Motor neuron (in vitro differentiated cells): ENCODE results near the gene PGP. TPM values are rescaled to one million over a fixed set of nuclear protein-coding genes. Genes with fewer than 3 reads are reported as not detected.

Experiments
- ATAC-seq, 8 experiments: fragments of 200-7000 bp; cut with Tn5 transposase; replicated peaks in 6 of 8; 2 replicates each; pipeline ENCODE4 v1.8.0; 2021; ENCODE audit warnings: mild to moderate bottlenecking in 8 of 8, moderate library complexity in 8 of 8
- H3K27ac ChIP-seq, 2 donors: fragments of 250-450 bp; sonication (Bioruptor Pico); 2 replicates each; pipeline ENCODE4 v1.9.0; 2021; ENCODE audit warnings: antibody characterized with exemption in 2 of 2, mild to moderate bottlenecking in 2 of 2, moderate library complexity in 1 of 2
- H3K4me1 ChIP-seq, 2 donors: fragments of 250-450 bp; sonication (Bioruptor Pico); replicated peaks in 1 of 2; 2 replicates each; pipeline ENCODE4 v1.6.1; 2021; ENCODE audit warnings: antibody characterized with exemption in 2 of 2, mild to moderate bottlenecking in 2 of 2, moderate library complexity in 1 of 2
- H3K4me3 ChIP-seq, 5 donors: fragments of 250-450 bp; sonication (Bioruptor Pico); 2 replicates each; pipeline ENCODE4 v1.9.0; 2021; ENCODE audit warnings: antibody characterized with exemption in 5 of 5, mild to moderate bottlenecking in 5 of 5, moderate library complexity in 4 of 5
- WGBS, 10 experiments: fragments of 450-650 bp; shearing (Covaris generic); methylation state at CpG; one replicate each; pipeline ENCODE4 v1.0.0; 2022; 5-methylcytosine and 5-hydroxymethylcytosine counted together
- in situ Hi-C, 9 experiments: fragments of 400-800 bp; cut with MboI; loops; one replicate each; pipeline ENCODE4 v1.15.0; 2021; ENCODE audit warnings: low sequenced_read_pairs in 9 of 9, low pct_unique_long_range_greater_than_20kb in 2 of 9; ENCODE audit not compliant: unreplicated experiment in 9 of 9
- total RNA-seq, 8 experiments: library from RNA; unstranded; fragments of 300-600 nt; gene quantifications; 2 replicates each; pipeline versions ENCODE4 v1.2.3 to v1.2.4, GENCODE V29; 2022

Gene PGP
- total RNA-seq, 8 experiments from 2014 or later = 6.5 to 14.9 (median 9.9) TPM

DNA sequence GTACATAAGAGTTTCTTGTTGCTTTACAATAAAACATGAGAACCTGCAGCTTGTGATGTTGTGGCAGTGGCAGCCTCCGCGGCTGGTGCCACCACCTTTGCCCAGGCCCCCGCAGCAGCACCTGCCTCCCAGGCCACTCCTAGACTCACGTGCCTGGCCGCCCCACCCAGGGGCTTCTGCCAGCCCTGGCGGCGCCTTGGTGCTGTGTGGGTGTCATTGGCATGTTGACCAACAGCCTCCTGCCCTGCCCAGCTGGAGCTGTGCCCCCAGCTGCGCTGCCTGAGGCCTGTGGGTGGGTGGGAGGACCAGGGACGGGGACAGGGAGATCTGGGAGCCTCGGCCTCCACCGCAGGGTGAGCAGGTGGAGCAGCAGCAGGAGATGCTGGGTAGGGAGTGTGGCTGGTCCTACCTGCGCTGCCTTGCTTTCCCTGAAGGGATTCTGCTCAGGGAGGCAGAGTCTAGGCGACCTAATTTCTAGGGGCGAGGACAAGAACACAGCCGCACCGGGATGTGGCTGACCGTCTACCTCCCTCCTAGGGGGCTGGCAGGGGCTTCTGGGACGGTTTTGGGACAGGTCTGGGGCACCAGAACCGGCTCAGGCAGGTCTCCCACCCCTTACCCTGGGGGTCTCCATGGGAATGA lies 21.2 kb upstream of the PGP start:
- H3K4me3 ChIP-seq = peak overlapping the region in 1 of 5 donors; percentile 19
- H3K27ac ChIP-seq = no peak overlapping the region
- peaks cover 13 to 25% of the 10 kb centered on the region in 2 donors for H3K4me1 ChIP-seq
- ATAC-seq = no peak
- 44 to 100% methylated on average over 1 to 3 of the region's 19 CpGs; no CpG with 5 or more reads in 8 of the 10 experiments for WGBS, 10 experiments
- in situ Hi-C loops = no loop called here

DNA sequence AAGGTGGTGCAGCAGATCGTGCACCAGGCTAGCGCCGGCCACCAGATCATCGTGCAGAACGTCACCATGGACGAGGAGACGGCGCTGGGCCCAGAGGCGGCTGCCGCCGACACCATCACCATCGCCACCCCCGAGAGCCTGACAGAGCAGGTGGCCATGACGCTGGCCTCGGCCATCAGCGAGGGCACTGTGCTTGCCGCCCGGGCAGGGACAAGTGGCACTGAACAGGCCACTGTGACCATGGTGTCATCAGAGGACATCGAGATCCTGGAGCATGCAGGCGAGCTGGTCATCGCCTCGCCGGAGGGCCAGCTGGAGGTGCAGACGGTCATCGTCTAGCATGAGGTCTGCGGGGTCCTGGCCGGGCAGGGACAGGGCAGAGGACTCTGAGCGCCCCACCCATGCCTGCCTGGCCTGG lies 20.6 kb upstream of the PGP start:
- Histone ChIP-seq H3K27ac (no peak overlapping the region), H3K4me3 (no peak overlapping the region), H3K4me1 (peaks cover 13 to 25% of the 10 kb centered on the region in 2 donors)
- ATAC-seq = no peak
- in situ Hi-C loops = no loop called here
- WGBS, 10 experiments = 77 to 93% (median 90%) methylated on average over 2 to 10 of the region's 28 CpGs; no CpG with 5 or more reads in 5 of the 10 experiments

DNA sequence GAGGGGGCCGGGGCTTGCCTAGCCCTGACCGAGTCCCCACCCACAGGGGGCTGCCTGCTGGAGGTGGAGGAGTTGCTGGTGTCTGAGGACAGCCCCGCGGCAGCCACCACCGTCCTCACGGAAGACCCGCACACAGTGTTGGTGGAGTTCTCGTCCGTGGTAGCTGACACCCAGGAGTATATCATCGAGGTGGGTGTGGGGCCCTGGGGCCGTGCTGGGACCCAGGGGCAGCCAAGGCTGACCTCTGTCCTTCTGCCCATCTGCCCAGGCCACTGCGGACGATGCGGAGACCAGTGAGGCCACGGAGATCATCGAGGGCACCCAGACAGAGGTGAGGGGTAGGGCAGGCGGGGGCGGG lies 20.2 kb upstream of the PGP start:
- WGBS, 10 experiments = no CpG with 5 or more reads among the region's 18 CpGs
- in situ Hi-C loops = no loop called here
- no peak for ATAC-seq
- Histone ChIP-seq H3K27ac (no peak overlapping the region), H3K4me1 (peaks cover 13 to 25% of the 10 kb centered on the region in 2 donors), H3K4me3 (no peak overlapping the region)

DNA sequence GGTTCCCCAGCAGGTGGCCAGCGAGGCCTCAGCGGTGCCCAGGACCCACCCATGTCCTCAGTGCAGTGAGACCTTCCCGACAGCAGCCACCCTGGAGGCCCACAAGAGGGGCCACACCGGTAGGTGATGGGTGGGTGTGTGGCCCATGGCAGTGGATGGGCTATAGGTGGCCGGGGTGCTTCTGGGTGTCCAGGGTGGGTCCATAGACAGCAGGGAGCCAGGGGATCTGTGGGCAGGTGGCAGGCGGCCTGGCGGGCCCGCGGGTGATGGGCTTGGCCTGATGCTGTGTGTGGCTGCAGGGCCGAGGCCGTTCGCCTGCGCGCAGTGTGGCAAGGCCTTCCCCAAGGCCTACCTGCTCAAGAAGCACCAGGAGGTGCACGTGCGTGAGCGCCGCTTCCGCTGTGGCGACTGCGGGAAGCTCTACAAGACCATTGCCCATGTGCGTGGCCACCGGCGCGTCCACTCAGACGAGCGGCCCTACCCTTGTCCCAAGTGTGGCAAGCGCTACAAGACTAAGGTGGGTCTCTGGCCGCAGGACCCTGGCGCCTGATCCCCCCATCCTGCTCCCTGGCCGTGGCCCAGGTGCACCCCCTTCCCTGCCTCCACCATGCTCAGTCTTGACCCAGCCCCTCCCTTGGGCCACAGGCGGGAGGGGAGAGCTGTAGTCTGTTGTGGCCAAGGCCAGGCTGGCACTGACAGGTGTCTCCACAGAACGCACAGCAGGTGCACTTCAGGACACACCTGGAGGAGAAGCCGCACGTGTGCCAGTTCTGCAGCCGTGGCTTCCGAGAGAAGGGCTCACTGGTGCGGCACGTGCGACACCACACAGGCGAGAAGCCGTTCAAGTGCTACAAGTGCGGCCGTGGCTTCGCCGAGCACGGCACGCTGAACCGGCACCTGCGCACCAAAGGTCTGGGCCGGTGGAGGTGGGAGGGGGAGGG lies 19.5 kb upstream of the PGP start:
- no peak overlapping the region for H3K4me3 ChIP-seq
- in situ Hi-C loops = no loop called here
- peaks cover 13 to 25% of the 10 kb centered on the region in 2 donors for H3K4me1 ChIP-seq
- ATAC-seq = no peak
- no peak overlapping the region for H3K27ac ChIP-seq
- WGBS, 10 experiments = 80 to 100% (median 95%) methylated on average over 1 to 19 of the region's 51 CpGs; no CpG with 5 or more reads in 4 of the 10 experiments

DNA sequence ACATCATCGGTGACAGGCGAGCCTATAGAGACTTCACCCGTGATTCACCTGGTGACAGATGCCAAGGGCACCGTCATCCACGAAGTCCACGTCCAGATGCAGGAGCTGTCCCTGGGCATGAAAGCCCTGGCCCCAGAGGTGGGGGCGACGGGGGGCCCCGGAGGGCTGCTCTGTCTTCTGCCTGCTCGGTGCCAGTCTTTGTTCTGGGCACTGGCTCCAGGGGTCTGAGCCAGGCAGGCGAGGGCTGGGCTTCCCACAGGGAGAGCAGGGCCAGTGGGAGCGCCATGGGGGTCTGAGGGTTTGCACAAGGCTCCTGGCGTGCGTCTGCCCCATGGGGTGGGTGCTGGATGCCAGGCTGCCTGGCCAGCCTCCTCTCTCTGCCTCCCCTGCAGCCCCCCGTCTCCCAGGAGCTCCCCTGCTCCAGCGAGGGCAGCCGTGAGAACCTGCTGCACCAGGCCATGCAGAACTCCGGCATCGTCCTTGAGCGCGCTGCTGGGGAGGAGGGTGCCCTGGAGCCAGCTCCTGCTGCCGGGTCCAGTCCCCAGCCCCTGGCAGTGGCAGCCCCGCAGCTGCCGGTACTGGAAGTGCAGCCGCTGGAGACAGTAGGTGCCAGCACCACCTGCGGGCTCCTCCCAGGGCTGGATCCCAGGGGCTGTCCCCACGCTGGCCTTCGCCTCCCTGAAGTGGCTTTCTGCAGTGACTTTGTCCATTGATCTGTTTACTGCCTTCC lies 18.6 kb upstream of the PGP start:
- no peak for ATAC-seq
- WGBS, 10 experiments = 80 to 94% methylated on average over 2 to 3 of the region's 28 CpGs; no CpG with 5 or more reads in 8 of the 10 experiments
- Histone ChIP-seq H3K4me1 (peaks cover 13 to 24% of the 10 kb centered on the region in 2 donors), H3K4me3 (no peak overlapping the region), H3K27ac (no peak overlapping the region)
- in situ Hi-C loops = no loop called here

DNA sequence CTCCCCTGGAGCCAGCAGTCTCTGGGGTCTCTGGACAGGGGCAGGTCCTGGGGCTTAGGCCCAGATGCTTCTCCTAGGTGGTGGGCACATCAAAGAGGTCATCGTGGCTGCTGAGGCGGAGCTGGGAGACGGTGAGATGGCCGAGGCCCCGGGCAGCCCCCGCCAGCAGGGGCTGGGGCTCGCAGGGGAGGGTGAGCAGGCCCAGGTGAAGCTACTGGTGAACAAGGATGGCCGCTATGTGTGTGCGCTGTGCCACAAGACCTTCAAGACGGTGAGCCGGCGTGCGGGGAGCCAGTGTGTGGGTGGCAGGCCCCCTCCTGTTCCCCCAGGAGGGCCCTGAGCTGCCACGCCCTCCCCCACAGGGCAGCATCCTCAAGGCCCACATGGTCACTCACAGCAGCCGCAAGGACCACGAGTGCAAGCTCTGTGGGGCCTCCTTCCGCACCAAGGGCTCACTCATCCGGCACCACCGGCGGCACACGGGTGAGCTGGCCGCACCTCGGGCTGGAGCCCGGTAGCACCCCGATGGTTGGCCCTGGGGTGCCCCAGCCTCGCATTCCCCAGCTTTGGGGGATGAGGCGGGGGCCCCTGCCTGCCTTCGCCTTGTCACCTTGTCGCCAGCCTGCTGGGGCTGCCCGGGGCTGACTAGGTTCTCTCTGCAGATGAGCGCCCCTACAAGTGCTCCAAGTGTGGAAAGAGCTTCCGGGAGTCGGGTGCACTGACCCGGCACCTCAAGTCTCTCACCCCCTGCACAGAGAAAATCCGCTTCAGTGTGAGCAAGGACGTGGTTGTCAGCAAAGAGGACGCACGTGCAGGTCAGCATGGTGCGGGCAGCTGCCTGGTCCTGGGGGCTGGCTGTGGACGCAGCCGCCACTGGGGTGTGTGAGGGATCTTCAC lies 17.7 kb upstream of the PGP start:
- Histone ChIP-seq H3K4me1 (peaks cover 13 to 15% of the 10 kb centered on the region in 2 donors), H3K27ac (no peak overlapping the region), H3K4me3 (no peak overlapping the region)
- in situ Hi-C loops = no loop called here
- WGBS, 10 experiments = 90 to 95% methylated on average over 2 to 4 of the region's 41 CpGs; no CpG with 5 or more reads in 8 of the 10 experiments
- no peak for ATAC-seq

DNA sequence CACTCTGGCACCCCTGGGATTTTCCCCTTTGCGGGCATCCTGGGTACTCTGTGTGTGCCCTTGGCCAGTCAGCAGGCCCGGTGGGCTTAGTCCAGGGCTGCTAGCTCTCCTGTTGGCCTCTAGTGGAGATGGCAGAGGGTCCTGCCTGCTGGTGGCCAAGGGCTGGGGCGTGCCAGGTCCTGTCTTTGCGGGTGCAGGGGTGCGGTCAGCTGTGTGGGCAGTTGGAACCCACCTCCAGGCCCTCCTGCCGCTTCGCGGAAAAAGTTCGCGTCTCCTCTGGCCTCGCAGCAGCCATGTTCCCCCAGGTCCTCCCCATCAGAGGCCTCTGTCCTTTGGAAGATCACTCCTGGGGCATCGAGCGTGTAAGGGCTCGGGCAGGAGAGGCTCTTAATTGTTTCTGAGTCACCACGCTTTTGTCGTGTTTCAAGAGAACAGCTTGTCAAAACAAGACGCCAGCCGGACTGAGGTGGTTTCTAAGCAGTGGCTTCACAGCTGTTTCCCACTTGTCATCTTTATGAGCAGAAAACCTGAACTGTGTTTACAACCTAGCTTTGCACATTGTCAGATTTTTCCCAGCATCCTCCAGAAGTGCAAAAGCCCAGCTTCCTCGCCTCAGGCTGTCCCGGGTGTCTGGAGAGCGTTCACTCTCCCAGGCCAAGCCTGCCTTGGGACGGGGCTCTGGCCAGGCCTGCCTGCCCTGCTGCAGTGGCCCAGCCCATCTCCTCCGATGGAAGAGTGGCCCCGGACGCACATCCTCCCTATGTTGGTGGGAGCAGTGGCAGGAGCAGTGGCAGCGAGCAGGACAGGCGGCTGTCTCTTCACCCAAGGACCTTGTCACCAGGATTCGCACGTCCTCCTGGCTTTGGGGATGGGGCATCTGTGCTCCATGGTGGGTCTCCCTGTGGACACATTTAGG lies 16.6 kb upstream of the PGP start:
- H3K4me3 ChIP-seq = no peak overlapping the region
- 65 to 93% (median 83%) methylated on average over 2 to 15 of the region's 29 CpGs; no CpG with 5 or more reads in 2 of the 10 experiments for WGBS, 10 experiments
- peaks cover 3 to 6% of the 10 kb centered on the region in 2 donors for H3K4me1 ChIP-seq
- H3K27ac ChIP-seq = peak overlapping the region in 1 of 2 donors; percentile 51
- in situ Hi-C loops = no loop called here
- ATAC-seq = peak in 5 of 8 experiments; percentile 56 to 82 (median 63)

DNA sequence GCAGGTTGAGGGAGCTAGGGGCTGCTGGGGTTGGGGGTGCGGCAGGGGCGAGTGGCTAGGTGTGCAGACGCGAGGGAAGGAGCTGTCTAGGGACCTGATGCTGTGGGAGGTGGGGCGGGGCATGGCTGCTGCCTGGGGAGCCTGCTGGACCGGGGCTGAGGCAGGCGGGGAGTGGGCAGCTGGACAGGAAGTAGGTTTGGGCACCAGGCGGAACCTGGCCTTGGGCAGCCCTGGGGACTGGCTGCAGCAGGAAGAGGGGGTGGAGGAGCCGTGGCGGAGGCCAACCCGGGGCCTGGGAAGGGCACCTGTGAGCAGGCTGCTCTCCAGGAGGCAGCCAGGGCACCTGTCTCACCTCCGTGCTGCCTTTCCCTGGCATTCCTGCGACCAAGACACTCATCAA lies 15.7 kb upstream of the PGP start:
- in situ Hi-C loops = no loop called here
- no peak overlapping the region for H3K4me3 ChIP-seq
- no peak for ATAC-seq
- H3K27ac ChIP-seq = peak overlapping the region in 1 of 2 donors; percentile 51
- WGBS, 10 experiments = no CpG with 5 or more reads among the region's 13 CpGs
- no peaks in the 10 kb centered on the region for H3K4me1 ChIP-seq

DNA sequence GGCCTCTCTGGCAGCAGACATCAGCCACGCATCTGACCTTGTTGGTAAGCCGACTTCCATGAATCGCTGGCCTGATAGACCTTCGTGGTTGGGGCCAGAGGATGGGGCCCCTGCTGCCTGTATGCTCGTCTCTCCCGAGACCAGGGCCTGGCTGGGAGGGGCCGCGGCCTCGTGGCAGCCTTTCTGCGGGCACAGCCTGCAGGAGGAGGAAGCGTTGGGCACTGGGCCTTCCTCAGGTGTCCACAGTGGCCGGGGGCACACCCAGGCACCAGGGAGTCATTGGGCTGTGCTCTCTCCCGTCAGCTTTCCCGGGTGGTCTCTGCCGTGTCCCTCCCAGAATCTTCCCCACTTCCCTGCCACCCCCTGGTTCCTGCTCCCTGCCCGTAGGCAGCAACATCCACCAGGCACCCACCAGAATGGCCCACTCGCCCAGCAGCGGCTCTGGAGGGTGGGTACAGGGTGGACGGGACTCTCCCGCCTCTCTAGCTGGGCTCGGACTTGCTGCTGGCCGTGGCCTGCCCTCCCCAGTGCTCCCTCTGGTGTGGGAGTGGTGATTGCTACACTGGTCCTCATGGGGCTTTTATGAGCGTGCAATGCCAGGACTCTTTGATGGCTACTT lies 15.1 kb upstream of the PGP start:
- H3K4me1 ChIP-seq = peaks cover 5% of the 10 kb centered on the region in 2 donors
- no peak for ATAC-seq
- WGBS, 10 experiments = 80 to 100% (median 100%) methylated on average over 1 to 11 of the region's 23 CpGs; no CpG with 5 or more reads in 4 of the 10 experiments
- no peak overlapping the region for H3K4me3 ChIP-seq
- in situ Hi-C loops = no loop called here
- no peak overlapping the region for H3K27ac ChIP-seq

DNA sequence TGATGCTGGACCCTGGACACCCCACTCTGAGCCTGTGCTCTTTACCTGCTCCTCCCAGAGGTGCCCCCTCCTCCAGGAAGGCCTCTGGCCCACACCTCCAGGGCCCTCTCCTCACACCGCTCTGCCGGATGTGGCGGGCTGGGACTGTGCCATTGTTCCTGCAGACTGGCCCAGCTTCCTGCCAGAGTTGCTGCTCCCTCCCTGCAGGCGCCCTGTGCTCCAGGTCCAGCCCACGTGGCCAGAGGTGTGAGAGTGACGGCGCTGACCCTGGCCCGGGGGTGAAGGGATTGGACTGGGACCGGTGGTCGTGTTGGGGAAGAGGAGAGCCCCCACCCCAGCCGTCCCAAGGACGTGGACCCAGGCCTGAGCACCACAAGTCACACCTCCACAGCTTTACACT lies 14.5 kb upstream of the PGP start:
- in situ Hi-C loops = no loop called here
- no peak overlapping the region for H3K4me3 ChIP-seq
- ATAC-seq = no peak
- H3K27ac ChIP-seq = no peak overlapping the region
- peaks cover 10 to 11% of the 10 kb centered on the region in 2 donors for H3K4me1 ChIP-seq
- WGBS, 10 experiments = 90 to 100% methylated on average over 2 to 8 of the region's 12 CpGs; no CpG with 5 or more reads in 8 of the 10 experiments

DNA sequence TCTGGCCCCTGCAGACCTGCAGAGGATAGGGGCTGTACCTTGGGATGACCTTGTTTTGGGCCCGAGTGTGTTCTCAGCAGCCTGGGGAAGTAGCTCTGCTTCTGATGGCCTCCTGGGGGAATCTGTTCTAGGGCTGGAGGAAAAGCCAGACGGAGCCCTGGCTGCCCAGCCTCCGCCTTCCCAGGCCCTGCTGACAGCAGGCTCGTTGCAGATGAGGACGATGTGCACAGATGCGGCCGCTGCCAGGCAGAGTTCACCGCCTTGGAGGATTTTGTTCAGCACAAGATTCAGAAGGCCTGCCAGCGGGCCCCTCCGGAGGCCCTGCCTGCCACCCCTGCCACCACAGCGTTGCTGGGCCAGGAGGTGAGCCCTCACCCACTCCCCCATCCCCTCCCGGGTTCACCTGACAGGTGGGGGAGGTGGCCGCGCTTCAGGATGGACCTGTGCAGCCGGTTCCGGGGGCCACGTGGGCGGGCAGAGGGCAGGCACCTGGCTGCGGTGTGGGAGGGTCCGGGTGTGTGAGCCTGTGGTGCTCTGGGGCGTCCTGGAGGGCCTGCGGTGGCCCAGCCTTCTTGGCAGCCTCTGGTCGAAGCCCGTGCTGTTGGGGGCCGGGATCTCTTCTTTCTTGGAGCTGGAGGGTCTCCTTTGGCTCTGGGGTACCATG lies 13.7 kb upstream of the PGP start:
- Histone ChIP-seq H3K4me3 (no peak overlapping the region), H3K27ac (no peak overlapping the region), H3K4me1 (peaks cover 10 to 11% of the 10 kb centered on the region in 2 donors)
- WGBS, 10 experiments = 80 to 100% (median 100%) methylated on average over 1 of the region's 25 CpGs; no CpG with 5 or more reads in 7 of the 10 experiments
- in situ Hi-C loops = no loop called here
- no peak for ATAC-seq
